Hematopoietic multipotent progenitor cell (in vitro differentiated cells): ENCODE measurements around the gene DMRTA1. TPM values are rescaled to one million over a fixed set of nuclear protein-coding genes. Genes with fewer than 3 reads are reported as not detected.
"Not testable (repeated sequence)": the region's sequence is repeated elsewhere in the genome, so short reads cannot be mapped to it uniquely, and the experiment has no call there.

Source experiments
- DNase-seq, 3 donors: peaks; one replicate each; pipeline ENCODE4 v3.0.0-alpha.2; 2011 to 2015; ENCODE audit warnings: low read depth in 2 of 3, low spot score in 2 of 3
- total RNA-seq: library from RNA; depleted of rRNA; stranded (reverse); fragments of >200 nt; gene quantifications from one replicate; pipeline ENCODE4 v1.2.3, GENCODE V29; 2012

DMRTA1 gene
- total RNA-seq, 1 donor = under 0.01 TPM

GRCh38 chr9:22455181-22455580 lies 8.6 kb downstream of the DMRTA1 start:
- DNase-seq = no peak

DNA sequence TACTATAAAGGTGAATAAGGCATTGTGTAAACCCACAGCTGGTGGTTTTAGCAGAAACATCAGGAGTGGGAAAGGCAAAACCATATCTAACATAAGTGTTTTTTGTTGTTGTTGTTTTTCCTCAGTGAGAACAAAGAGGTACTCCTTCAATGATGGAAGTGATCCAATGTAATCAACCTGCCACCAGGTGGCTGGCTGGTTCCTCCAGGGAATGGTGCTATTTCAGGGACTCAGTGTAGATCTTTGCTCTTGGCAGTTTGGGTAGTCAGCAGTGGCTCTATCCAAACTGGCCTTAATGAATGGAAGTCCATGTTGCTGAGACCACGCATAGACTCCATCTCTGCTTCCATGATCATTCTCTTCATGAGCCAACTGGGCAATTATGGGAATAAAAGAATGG lies 10.8 kb downstream of the DMRTA1 start:
- DNase-seq = no peak

DNA sequence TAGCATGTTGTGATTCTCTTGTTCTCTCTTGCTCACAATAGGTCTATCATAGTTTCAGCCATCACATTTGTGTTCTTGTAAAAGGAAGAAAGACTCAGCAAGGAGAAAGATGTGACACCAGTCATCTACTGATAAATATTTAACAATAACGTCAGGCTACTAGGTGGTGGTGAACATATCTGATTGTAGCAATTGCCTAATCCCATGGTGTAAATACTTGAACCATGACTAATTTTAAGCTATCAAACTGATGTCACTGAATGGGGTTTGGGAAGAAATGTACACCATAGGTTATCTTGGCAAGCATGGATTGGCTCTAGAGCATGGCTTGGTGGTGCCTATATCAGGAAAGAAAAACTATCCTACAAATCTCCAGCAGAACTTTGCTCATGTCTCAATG lies 16.6 kb downstream of the DMRTA1 start:
- no peak for DNase-seq

DNA sequence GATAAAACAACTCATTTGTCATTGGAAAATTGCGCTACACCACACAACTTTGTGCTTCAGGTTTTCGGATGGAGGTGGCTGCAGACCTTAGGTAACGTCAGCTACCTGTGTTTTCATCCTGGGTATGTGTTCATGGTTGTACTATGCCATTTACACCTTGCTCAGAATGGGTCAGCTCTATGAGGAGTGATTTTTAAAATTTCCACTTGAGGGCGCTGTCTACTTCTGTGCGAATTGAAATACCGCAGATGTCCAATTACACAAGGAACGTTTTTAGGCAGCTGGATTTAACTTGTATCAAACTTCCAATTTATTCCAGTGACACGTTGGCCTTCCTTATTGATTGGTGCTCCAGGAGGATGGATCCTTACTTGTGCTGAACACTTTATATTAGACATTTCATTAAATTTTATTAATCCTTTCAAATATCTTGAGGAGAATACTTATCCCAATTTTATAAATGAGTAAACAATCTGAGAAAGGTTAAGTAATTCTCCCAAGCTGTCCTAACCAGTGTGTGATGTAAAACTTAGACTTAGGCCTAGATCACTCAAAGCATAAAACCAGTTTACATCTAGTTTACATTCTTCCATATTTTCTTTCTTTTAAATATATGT lies 23.4 kb downstream of the DMRTA1 start:
- DNase-seq = peak in 2 of 3 donors; percentile 18 to 50

DNA sequence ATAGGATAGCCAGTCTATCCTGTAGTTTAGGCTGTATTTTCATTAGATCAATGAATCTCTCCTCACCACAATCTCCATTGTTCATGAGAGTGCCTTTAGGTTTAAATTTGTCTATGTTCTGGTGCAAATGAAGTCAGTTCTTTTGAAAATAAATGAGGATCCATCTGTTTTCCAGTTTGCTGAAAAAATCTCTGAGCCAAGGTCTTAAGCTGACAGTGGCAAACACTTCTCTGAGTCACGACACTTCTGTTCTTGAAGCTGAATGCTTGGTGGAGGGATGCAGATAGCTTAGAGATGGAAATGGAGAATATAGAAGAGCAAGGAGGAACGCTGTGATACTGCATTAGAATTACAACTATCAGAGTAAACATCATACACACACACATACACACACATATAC lies 34.9 kb downstream of the DMRTA1 start:
- DNase-seq = no peak

- no peak for DNase-seq
Measured at GRCh38 chr9:22483528-22484070, 37.0 kb downstream of the DMRTA1 start.

DNA sequence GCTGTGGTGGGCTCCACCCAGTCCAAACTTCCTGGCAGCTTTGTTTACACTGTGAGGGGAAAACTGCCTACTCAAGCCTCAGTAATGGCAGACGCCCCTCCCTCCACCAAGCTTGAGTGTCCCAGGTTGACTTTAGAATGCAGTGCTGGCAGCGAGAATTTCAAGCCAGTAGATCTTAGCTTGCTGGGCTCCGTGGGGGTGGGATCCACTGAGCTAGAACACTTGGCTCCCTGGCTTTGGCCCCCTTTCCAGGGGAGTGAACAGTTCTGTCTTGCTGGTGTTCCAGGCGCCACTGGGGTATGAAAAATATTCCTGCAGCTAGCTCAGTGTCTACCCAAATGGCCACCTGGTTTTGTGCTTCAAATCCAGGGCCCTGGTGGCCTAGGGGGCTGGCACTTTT lies 49.6 kb downstream of the DMRTA1 start:
- DNase-seq = not testable (repeated sequence)
